ENCODE measurements around the gene MAP2K7.
A peak's percentile ranks its signal among the peaks of the same experiment; 100 is the strongest.
"Not testable (repeated sequence)": the region's sequence is repeated elsewhere in the genome, so short reads cannot be mapped to it uniquely, and the experiment has no call there.

Gene MAP2K7

DNA sequence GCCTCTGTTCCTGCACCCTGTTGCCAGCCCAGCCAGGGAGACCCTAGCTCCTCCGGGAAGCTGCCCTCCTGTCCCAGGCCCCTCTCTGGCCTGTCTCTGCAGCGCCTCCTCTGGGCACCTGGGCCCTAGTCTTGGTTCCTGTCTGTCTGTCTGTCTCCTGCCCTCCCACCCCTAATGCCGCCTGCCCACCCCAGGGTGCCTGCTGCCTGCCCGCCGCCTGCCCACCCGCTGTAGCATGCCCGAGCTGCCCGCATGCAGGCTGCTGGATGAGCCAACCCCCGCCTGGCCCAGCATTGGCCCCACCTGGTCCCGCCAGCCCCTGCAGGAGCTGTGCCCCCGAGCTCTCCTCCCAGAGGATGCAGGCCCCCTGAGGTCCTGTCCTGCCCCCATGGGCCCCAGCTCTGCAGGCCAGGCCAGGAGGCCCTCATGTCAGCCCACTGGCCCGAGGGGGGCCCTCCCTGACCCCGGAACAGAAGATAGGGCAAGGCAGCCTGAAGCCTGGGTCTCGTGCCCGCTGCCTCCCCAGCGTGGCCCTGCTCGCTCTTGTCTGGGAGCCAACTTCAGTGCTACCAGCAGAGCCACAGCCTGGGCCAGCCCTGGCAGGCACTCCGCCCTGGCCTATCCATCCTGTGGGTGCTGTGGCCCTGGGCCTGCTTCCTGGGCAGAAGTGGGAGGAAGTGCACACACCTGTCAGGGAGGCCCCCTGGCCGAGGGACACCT is 5.2 kb downstream of the MAP2K7 start:
- DNase-seq, result no peak

GRCh38 chr19:7909471-7910067 is 5.9 kb downstream of the MAP2K7 start:
- no peak for DNase-seq

DNA sequence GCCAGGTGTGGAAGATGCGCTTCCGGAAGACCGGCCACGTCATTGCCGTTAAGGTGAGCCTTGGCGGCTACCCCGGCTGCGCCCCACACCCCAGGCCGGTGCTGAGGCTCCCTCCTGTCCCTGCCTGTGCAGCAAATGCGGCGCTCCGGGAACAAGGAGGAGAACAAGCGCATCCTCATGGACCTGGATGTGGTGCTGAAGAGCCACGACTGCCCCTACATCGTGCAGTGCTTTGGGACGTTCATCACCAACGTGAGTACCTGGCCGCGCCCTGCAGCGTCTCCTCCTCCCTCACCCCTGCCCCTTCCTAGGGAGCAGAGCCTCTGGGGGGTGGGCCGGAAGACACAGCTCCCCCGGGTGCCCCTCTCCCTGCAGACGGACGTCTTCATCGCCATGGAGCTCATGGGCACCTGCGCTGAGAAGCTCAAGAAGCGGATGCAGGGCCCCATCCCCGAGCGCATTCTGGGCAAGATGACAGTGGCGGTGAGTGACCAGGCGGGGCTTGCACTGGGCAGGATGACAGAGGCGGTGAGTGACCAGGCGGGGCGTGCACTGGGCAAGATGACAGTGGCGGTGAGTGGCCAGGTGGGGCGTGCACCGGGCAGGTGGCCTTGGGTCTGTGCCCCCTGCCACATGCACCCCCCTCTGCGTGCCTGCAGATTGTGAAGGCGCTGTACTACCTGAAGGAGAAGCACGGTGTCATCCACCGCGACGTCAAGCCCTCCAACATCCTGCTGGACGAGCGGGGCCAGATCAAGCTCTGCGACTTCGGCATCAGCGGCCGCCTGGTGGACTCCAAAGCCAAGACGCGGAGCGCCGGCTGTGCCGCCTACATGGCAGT is 6.9 kb downstream of the MAP2K7 start:
- no peak for DNase-seq

- DNase-seq, result no peak
These were observed 7.9 kb downstream of the MAP2K7 start for GRCh38 chr19:7911508-7912143.

DNA sequence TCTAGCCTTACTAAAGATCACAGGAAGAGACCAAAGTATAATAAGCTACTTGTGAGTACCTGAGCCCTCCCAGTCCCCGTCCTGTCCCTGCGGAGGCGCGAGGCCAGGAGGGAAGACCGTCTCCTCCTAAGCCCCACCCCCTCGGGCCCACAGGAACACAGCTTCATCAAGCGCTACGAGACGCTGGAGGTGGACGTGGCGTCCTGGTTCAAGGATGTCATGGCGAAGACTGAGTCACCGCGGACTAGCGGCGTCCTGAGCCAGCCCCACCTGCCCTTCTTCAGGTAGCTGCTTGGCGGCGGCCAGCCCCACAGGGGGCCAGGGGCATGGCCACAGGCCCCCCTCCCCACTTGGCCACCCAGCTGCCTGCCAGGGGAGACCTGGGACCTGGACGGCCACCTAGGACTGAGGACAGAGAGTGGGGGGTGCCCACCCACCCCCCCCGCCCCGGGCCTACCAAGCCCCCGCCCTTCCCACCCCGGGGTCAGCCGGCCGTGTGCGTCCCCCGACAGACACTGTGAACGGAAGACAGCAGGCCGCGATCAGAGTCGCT is 8.5 kb downstream of the MAP2K7 start:
- DNase-seq, result no peak

GRCh38 chr19:7912697-7913564 is 9.3 kb downstream of the MAP2K7 start:
- DNase-seq, result no peak

GRCh38 chr19:7913652-7914051 is 10.0 kb downstream of the MAP2K7 start:
- DNase-seq, result no peak

- no peak for DNase-seq
These were observed 10.4 kb downstream of the MAP2K7 start for GRCh38 chr19:7914099-7914498.

DNA sequence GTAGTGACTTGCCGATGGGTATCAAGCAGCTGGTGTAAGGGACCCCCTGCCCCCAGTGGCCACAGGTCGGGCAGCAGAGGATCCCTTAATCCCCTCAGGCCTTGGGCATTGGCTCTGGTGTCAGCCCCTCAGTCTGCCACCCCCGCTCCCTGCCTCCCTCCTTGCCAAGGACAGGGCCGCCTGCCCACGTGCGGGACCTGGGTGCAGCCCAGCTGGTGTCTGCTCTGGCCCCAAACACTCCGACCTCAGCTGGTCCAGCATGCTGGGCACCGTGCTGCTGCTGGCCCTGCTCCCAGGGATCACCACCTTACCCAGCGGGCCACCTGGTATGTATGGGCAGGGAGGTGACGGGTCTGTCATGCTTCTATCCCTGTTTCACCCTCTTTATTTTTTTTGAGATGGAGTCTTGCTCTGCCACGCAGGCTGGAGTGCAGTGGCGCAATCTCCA is 10.9 kb downstream of the MAP2K7 start, which contains the start of gene TGFBR3L:
Gene TGFBR3L, plus strand, starts transcription at position 233 of the 448 bp plus-strand sequence.
- DNase-seq, result no peak

GRCh38 chr19:7915250-7916102 is 11.8 kb downstream of the MAP2K7 start:
- no peak for DNase-seq

DNA sequence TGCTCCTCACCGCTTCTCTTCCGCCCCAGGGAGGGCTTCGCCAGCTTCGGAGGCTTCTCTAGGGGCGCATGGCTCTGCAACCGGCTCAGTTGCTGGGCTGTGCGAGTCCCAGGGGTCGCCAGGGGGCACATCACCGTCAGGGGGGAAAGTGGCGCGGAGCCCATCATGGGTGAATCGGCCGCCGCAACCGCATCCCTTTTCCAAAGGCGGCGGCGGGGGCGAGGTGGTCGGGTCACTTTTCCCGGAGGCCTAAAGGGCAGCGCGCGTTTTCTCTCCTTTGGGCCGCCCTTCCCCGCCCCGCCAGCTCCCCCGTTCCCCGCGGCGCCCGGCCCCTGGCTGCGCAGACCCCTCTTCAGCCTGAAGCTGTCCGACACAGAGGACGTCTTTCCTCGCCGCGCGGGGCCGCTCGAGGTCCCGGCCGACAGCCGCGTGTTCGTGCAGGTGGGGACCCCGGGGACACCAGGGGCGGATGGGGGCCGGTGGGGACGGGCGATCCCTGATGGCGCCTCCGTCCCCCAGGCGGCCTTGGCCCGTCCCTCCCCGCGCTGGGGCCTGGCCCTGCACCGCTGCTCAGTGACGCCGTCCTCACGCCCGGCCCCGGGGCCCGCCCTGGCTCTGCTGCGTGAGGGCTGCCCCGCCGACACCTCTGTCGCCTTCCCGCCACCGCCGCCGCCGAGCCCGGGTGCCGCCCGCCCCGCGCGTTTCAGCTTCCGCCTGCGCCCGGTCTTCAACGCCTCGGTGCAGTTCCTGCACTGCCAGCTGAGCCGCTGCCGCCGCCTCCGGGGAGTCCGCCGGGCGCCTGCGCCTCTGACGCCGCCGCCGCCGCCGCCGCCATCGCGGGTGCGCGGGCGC is 12.7 kb downstream of the MAP2K7 start:
- DNase-seq, result peak; percentile 31

GRCh38 chr19:7916955-7917266 is 13.2 kb downstream of the MAP2K7 start:
- DNase-seq, result no peak

DNA sequence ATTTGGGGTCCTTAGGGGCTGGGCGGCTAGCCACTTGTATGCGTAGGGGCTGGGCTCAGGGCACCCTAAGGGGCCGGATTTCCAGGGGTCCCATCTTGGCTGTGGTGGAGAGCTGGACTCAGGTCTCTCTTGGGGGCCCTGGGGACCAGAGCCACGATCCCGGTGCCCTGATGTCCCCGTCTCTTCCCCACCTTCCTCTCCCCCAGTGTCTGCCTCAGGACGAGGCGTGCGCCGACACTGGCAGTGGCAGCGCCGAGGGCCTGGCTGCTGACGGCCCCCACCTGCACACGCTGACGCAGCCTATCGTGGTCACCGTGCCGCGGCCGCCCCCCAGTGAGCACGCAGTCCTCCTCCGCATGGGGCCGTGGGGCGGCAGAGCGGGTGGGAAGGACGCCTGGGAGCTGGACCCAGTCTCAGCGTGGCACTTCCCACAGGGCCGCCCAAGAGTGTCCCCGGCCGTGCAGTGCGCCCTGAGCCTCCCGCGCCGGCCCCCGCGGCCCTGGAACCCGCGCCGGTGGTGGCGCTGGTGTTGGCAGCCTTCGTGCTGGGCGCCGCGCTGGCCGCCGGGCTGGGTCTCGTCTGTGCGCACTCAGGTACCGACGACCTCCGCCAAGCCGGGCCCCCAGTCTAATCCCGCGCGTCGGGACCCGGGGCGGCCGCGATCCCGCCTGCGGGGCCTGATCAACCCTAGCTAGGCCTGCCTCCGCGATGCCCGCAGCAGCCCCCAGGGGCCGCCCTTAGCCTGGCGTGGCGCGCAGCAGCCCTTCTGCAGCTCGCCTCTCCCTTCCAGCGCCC is 13.8 kb downstream of the MAP2K7 start:
- peak; percentile 76 for DNase-seq

DNA sequence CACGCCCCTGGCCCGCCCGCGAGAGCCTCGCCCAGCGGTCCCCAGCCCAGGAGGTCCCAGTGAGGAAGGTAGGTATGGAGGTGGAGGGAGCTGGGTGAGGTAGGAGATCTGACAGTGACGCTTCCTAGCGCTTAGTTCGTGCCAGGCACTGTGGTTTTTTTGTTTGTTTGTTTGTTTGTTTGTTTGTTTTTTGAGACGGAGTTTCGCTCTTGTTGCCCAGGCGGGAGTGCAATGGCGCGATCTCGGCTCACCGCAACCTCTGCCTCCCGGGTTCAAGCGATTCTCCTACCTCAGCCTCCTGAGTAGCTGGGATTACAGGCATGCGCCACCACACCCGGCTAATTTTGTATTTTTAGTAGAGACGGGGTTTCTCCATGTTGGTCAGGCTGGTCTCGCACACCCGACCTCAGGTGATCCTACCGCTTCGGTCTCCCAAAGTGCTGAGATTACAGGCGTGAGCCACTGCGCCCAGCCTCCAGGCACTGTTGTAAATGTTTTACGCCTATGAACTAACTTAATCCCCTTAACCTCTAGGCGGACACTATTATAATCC is 14.5 kb downstream of the MAP2K7 start:
- not testable (repeated sequence) for DNase-seq

- peak; percentile 29 for DNase-seq
These were observed 15.1 kb downstream of the MAP2K7 start for GRCh38 chr19:7918615-7919421.

DNA sequence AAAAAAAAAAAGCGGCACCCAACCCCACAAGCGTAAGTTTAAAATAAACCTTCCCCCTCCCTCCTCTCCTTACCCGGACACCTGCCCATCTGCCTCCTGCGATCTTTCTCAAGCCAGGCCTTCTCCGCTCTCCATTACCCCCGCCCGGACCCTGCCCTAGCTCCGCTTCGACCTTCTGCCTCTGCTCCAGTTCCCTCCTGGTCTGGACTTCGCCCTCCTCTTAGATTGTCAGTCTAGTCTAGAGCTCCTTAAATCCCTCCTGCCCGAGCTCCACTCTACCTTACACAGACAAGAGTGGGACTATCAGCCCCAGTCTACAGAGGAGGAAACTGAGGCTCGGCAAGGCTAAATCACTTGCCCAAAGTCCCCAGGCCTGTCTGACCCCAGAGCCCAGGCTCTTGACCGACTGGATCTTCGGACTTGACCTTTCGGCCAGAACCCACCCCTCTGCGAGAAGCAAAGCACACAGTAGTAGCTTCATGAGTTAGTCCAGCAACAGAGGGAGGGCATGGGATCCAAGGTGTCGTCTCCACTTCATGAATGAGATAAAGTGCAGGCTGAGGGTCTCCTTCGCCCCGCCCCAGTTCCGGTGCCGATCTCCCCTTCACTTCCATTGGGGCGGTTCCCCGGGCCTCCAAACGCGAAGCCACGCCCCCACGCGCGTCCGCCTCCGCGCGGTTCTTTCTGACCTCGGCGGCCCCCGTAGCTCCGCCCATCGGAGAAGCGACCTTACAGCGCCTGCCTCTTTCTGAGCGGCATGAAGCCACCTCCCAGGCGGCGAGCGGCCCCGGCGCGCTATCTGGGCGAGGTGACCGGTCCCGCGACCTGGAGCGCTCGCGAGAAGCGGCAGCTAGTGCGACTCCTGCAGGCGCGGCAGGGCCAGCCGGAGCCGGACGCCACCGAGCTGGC is 16.2 kb downstream of the MAP2K7 start, which contains the start of gene SNAPC2:
Gene SNAPC2, plus strand, starts transcription at position 729 of the 909 bp plus-strand sequence. Its CDS starts 29 bp downstream, at position 758.
- DNase-seq, result peak; percentile 94
